H1 (cell line): ENCODE data around the gene TRMT61A. TPM values are rescaled to one million over a fixed set of nuclear protein-coding genes. Genes with fewer than 3 reads are reported as not detected.

Experiments used
- CTCF ChIA-PET: fragments of 300-600 bp; sonication (Branson Sonifier 250); formaldehyde crosslinking; loops from one replicate; lab custom pipeline; 2021; ENCODE audit not compliant: partially characterized antibody; lab: Charles Lee
- POLR2A ChIA-PET: fragments of 300-600 bp; sonication (Branson Sonifier 250); formaldehyde crosslinking; loops from one replicate; lab custom pipeline; 2021; ENCODE audit warnings: inconsistent platforms; ENCODE audit not compliant: partially characterized antibody; lab: Charles Lee
- DNase-seq, 2 experiments: peaks; one replicate each; pipeline versions ENCODE4 v3.0.0 to v3.0.0-alpha.2; 2010 to 2022; ENCODE audit warnings: low spot score in 2 of 2, low read depth in 1 of 2, mixed read lengths in 1 of 2
- FAIRE-seq: peaks from 2 replicates; lab custom pipeline; 2011; peaks lifted over from hg19 to GRCh38; lab: Jason Lieb, UNC
- H2AFZ ChIP-seq: 2 replicates; pipeline ENCODE4 v1.8.1; 2012; ENCODE audit warnings: low read length, inconsistent platforms
- H2AK5ac ChIP-seq: 2 replicates; pipeline ENCODE4 v1.6.1; 2013; ENCODE audit warnings: low read depth, low read length
- H2BK120ac ChIP-seq: replicated peaks from 2 replicates; pipeline ENCODE3; 2013; ENCODE audit warnings: low read depth, low read length, inconsistent platforms
- H2BK12ac ChIP-seq: 2 replicates; pipeline ENCODE4 v1.6.1; 2013; ENCODE audit warnings: low read depth, low read length
- H2BK15ac ChIP-seq: 2 replicates; pipeline ENCODE4 v1.6.1; 2013; ENCODE audit warnings: low read length
- H2BK20ac ChIP-seq: 2 replicates; pipeline ENCODE4 v1.6.1; 2013; ENCODE audit warnings: low read length
- H2BK5ac ChIP-seq: 2 replicates; pipeline ENCODE4 v1.6.1; 2013; ENCODE audit warnings: low read depth, low read length
- H3K14ac ChIP-seq: 2 replicates; pipeline ENCODE4 v1.6.1; 2013; ENCODE audit warnings: inconsistent platforms; ENCODE audit not compliant: insufficient read length
- H3K18ac ChIP-seq: 2 replicates; pipeline ENCODE4 v1.6.1; 2013; ENCODE audit warnings: low read length; ENCODE audit errors: extremely low read depth
- H3K23ac ChIP-seq: 2 replicates; pipeline ENCODE4 v1.6.1; 2013; ENCODE audit warnings: inconsistent platforms; ENCODE audit not compliant: insufficient read length
- H3K23me2 ChIP-seq: 2 replicates; pipeline ENCODE4 v1.6.1; 2013; ENCODE audit warnings: low read depth, low read length
- H3K27ac ChIP-seq: 2 replicates; pipeline ENCODE4 v1.6.1; 2011; ENCODE audit warnings: low read depth, low read length, inconsistent platforms
- H3K27me3 ChIP-seq, 4 experiments: replicated peaks in 1 of 4; 1 replicate in 1 of 4; 2 replicates in 3 of 4; pipeline versions ENCODE4 v1.6.1 to v1.8.1; 2011 to 2013; ENCODE audit warnings: low read length in 3 of 4, mild to moderate bottlenecking in 3 of 4, inconsistent platforms in 2 of 4, mixed read lengths in 2 of 4, moderate library complexity in 1 of 4; ENCODE audit not compliant: control insufficient read depth in 3 of 4, insufficient read depth in 3 of 4; ENCODE audit errors: extremely low read depth in 1 of 4
- H3K36me3 ChIP-seq, 4 experiments: 2 replicates each; pipeline versions ENCODE4 v1.6.1 to v1.8.1; 2011 to 2013; ENCODE audit warnings: mild to moderate bottlenecking in 4 of 4, low read length in 3 of 4, moderate library complexity in 2 of 4, control low read depth in 1 of 4, inconsistent platforms in 1 of 4; ENCODE audit not compliant: insufficient read depth in 4 of 4, control insufficient read depth in 2 of 4
- H3K4ac ChIP-seq: replicated peaks from 2 replicates; pipeline ENCODE3; 2013; ENCODE audit warnings: low read length, low read depth, mixed read lengths, inconsistent platforms; ENCODE audit not compliant: insufficient read length
- H3K4me1 ChIP-seq, 4 experiments: replicated peaks in 1 of 4; 1 replicate in 1 of 4; 2 replicates in 3 of 4; pipeline versions ENCODE4 v1.6.1 to v1.8.1; 2011 to 2013; ENCODE audit warnings: low read length in 3 of 4, inconsistent platforms in 2 of 4, mixed read lengths in 1 of 4; ENCODE audit not compliant: insufficient read depth in 4 of 4, control insufficient read depth in 3 of 4
- H3K4me2 ChIP-seq, 2 experiments: 2 replicates each; pipeline versions ENCODE4 v1.6.1 to v1.8.1; 2011 to 2013; ENCODE audit warnings: low read depth in 2 of 2, low read length in 2 of 2, control low read depth in 1 of 2, inconsistent platforms in 1 of 2, mild to moderate bottlenecking in 1 of 2; ENCODE audit not compliant: insufficient read depth in 1 of 2
- H3K4me3 ChIP-seq, 4 experiments: fragments of 200-600, 300-600 bp in 1 of 4; sonication (generic), shearing (Covaris generic), sonication (Bioruptor Twin) in 1 of 4; 2 replicates each; pipeline versions ENCODE4 v1.5.1 to v1.8.1; 2011 to 2016; ENCODE audit warnings: low read length in 4 of 4, low read depth in 3 of 4, control low read depth in 2 of 4, inconsistent platforms in 2 of 4, mild to moderate bottlenecking in 2 of 4, mixed read lengths in 1 of 4, moderate library complexity in 1 of 4; ENCODE audit not compliant: insufficient read depth in 2 of 4; ENCODE audit errors: extremely low read depth in 1 of 4
- H3K56ac ChIP-seq: replicated peaks from 2 replicates; pipeline ENCODE3; 2013; ENCODE audit warnings: low read depth, mild to moderate bottlenecking, mixed read lengths, low read length, inconsistent platforms; ENCODE audit not compliant: insufficient read length
- H3K79me1 ChIP-seq: 2 replicates; pipeline ENCODE4 v1.6.1; 2013; ENCODE audit warnings: low read depth, low read length, control low read depth
- H3K79me2 ChIP-seq, 2 experiments: 2 replicates each; pipeline versions ENCODE4 v1.6.1 to v1.8.1; 2012 to 2013; ENCODE audit warnings: low read length in 2 of 2, mild to moderate bottlenecking in 2 of 2, inconsistent platforms in 1 of 2; ENCODE audit not compliant: insufficient read depth in 2 of 2, control insufficient read depth in 1 of 2
- H3K9ac ChIP-seq, 4 experiments: replicated peaks in 1 of 4; 1 replicate in 1 of 4; 2 replicates in 3 of 4; pipeline versions ENCODE4 v1.6.1 to v1.8.1; 2011 to 2013; ENCODE audit warnings: low read depth in 3 of 4, low read length in 3 of 4, control low read depth in 2 of 4, mild to moderate bottlenecking in 2 of 4, moderate library complexity in 2 of 4, inconsistent platforms in 1 of 4; ENCODE audit errors: extremely low read depth in 1 of 4
- H3K9me3 ChIP-seq, 2 experiments: 2 replicates each; pipeline versions ENCODE4 v1.6.1 to v1.8.1; 2012 to 2013; ENCODE audit warnings: mild to moderate bottlenecking in 2 of 2, moderate library complexity in 2 of 2, control low read depth in 1 of 2, inconsistent platforms in 1 of 2, low read depth in 1 of 2, low read length in 1 of 2, mixed read lengths in 1 of 2; ENCODE audit not compliant: insufficient read depth in 2 of 2
- H4K20me1 ChIP-seq, 2 experiments: replicated peaks in 1 of 2; 2 replicates each; pipeline versions ENCODE3 to v1.8.1; 2011 to 2013; ENCODE audit warnings: inconsistent platforms in 2 of 2, low read length in 2 of 2, mild to moderate bottlenecking in 1 of 2; ENCODE audit not compliant: insufficient read depth in 2 of 2, control insufficient read depth in 1 of 2
- H4K5ac ChIP-seq: 2 replicates; pipeline ENCODE4 v1.6.1; 2013; ENCODE audit warnings: low read length, low read depth, mixed read lengths, inconsistent platforms; ENCODE audit not compliant: insufficient read length
- H4K8ac ChIP-seq: 2 replicates; pipeline ENCODE4 v1.8.0; 2013; ENCODE audit warnings: mild to moderate bottlenecking, moderate library complexity, low read length, inconsistent platforms; ENCODE audit not compliant: insufficient read depth; ENCODE audit errors: extremely low read depth
- H4K91ac ChIP-seq: replicated peaks from 2 replicates; pipeline ENCODE3; 2013; ENCODE audit warnings: low read length, mixed read lengths, inconsistent platforms; ENCODE audit not compliant: insufficient read length
- CBX8 ChIP-seq: fragments of 300-800, 300-1000 bp; sonication (generic); IDR thresholded peaks from 2 replicates; pipeline ENCODE4 v1.7.1; 2016; ENCODE audit warnings: low read depth, low read length, borderline replicate concordance
- FOSL1 ChIP-seq: IDR thresholded peaks from 2 replicates; pipeline ENCODE4 v1.6.1; 2011; ENCODE audit warnings: mild to moderate bottlenecking, low read depth, low read length, moderate library complexity; ENCODE audit not compliant: insufficient read depth
- GTF2F1 ChIP-seq: IDR thresholded peaks from 2 replicates; pipeline ENCODE4 v1.6.1; 2012; ENCODE audit warnings: low read depth, low read length, improper control_type of control experiment, borderline replicate concordance
- HDAC6 ChIP-seq: IDR thresholded peaks from one replicate; pipeline ENCODE4 v1.7.1; 2012; ENCODE audit warnings: low read depth, mild to moderate bottlenecking, inconsistent platforms, low read length, moderate library complexity
- KDM4A ChIP-seq: IDR thresholded peaks from one replicate; pipeline ENCODE4 v1.7.1; 2012; ENCODE audit warnings: low read depth, mild to moderate bottlenecking, moderate library complexity, low read length, inconsistent platforms; ENCODE audit not compliant: severe bottlenecking
- KDM5A ChIP-seq: fragments of 200-600 bp; IDR thresholded peaks from 2 replicates; pipeline ENCODE4 v1.7.1; 2012; ENCODE audit warnings: mild to moderate bottlenecking, low read length, inconsistent platforms, mixed read lengths
- SAP30 ChIP-seq: fragments of 300-600 bp; sonication (generic); IDR thresholded peaks from 2 replicates; pipeline ENCODE4 v1.7.1; 2012; ENCODE audit warnings: low read length, moderate library complexity, mild to moderate bottlenecking, inconsistent platforms; ENCODE audit not compliant: insufficient read depth, insufficient replicate concordance
- SIN3A ChIP-seq, 2 experiments: IDR thresholded peaks in 1 of 2; conservative IDR thresholded peaks in 1 of 2; 2 replicates each; pipeline ENCODE4 v1.6.1; 2011 to 2012; ENCODE audit warnings: low read length in 2 of 2, improper control_type of control experiment in 1 of 2, low read depth in 1 of 2, mild to moderate bottlenecking in 1 of 2
- ZNF274 ChIP-seq: IDR thresholded peaks from 2 replicates; pipeline ENCODE4 v1.7.0; 2012; ENCODE audit warnings: low read length, borderline replicate concordance; ENCODE audit errors: extremely low read depth
- WGBS, 2 experiments: shearing (Covaris generic) in 1 of 2; methylation state at CpG; one replicate each; pipeline versions ENCODE4 v1.1.6 to v1.1.7; 2013 to 2015; ENCODE audit warnings: low lambda C conversion rate in 2 of 2, mixed read lengths in 2 of 2, inconsistent platforms in 1 of 2, low coverage in 1 of 2, missing lambda C conversion rate in 1 of 2; ENCODE audit not compliant: insufficient replicate concordance in 2 of 2, insufficient coverage in 1 of 2, insufficient read length in 1 of 2; ENCODE audit errors: extremely low coverage in 1 of 2, missing lambda C conversion rate in 1 of 2; 5-methylcytosine and 5-hydroxymethylcytosine counted together
- polyA plus RNA-seq, 7 experiments: library from polyadenylated mRNA; depleted of rRNA in 3 of 7; stranded (reverse) in 5 of 7; unstranded in 2 of 7; fragments of >200 nt in 5 of 7; fragments of 200-250 nt in 2 of 7; gene quantifications; 1 replicate in 5 of 7; 2 replicates in 1 of 7; 4 replicates in 1 of 7; pipeline versions ENCODE4 v1.2.1 to v1.2.3, GENCODE V29; 2011 to 2013; ENCODE audit warnings: missing spikeins in 2 of 7, mixed read lengths in 2 of 7
- total RNA-seq: library from RNA; stranded (reverse); fragmentation: NEBNext Ultra II Directional; extraction: Animal tissue kit (Norgen Biotek cat#: 25700); gene quantifications from 2 replicates; pipeline ENCODE4 v1.2.1, GENCODE V29; 2021

Gene TRMT61A
- total and polyA plus RNA-seq, 2 of the 8 experiments (the other 6 are each of a cell fraction or from before 2014, with no cell fraction given), result 15.8 to 19.0 TPM

- Histone ChIP-seq H2AFZ (no peak overlapping the region), H3K79me1 (peaks cover 24% of the 10 kb centered on the region), H3K9me3 (no peaks in the 10 kb centered on the region), H2BK20ac (no peak overlapping the region), H3K36me3 (peaks cover 0 to 17% (median 1%) of the 10 kb centered on the region in 4 experiments; a peak in 3 of 8 replicates), H3K18ac (no peak overlapping the region), H2BK12ac (no peak overlapping the region), H3K14ac (no peak overlapping the region), H3K56ac (no peak overlapping the region), H3K79me2 (peaks cover 5 to 20% of the 10 kb centered on the region in 2 experiments; a peak in 3 of 4 replicates), H2AK5ac (no peak overlapping the region), H3K23me2 (peaks cover 8% of the 10 kb centered on the region; the same call in 1 of the 2 replicates), H2BK120ac (no peak overlapping the region), H4K91ac (no peak overlapping the region), H3K4me3 (no peak overlapping the region), H4K5ac (no peak overlapping the region), H4K20me1 (peaks cover 13 to 44% of the 10 kb centered on the region in 2 experiments), H3K27me3 (no peaks in the 10 kb centered on the region; a peak in 1 of 7 replicates), H3K4me1 (peaks cover 0 to 12% (median 10%) of the 10 kb centered on the region in 4 experiments; a peak in 6 of 7 replicates), H2BK15ac (no peak overlapping the region), H2BK5ac (no peak overlapping the region), H4K8ac (no peak overlapping the region), H3K4me2 (no peak overlapping the region), H3K9ac (no peak overlapping the region), H3K4ac (no peak overlapping the region), H3K27ac (no peak overlapping the region), H3K23ac (no peak overlapping the region)
- POLR2A ChIA-PET, result interaction anchor here (0.7 to 29.8 kb wide), 6 partner anchors 8 to 30 kb away, joined by 3 to 844 read pairs (median 6); partner anchors contain the start of genes BAG5, CKB and COA8
- FAIRE-seq, result no peak
- CTCF ChIA-PET, result interaction anchor here (12.5 to 28.8 kb wide), 2 partner anchors 14 to 23 kb away, joined by 230 to 921 read pairs; partner anchors contain the start of gene CKB
- DNase-seq, result no peak
- WGBS, 2 experiments, result 92% methylated on average over 20 of the region's 32 CpGs; no CpG with 5 or more reads in 1 of the 2 experiments
- no peak for TF ChIP-seq ZNF274
- TF ChIP-seq KDM4A, result no peak
- no peak for TF ChIP-seq CBX8
- TF ChIP-seq SIN3A (conservative IDR thresholded peaks at IDR 0.05 in 1 of 2, IDR thresholded peaks at IDR 0.05 in 1 of 2; ENCODE audit: low read depth in 1 of 2, low read length in 2 of 2), result no peak
- no peak for TF ChIP-seq GTF2F1
- TF ChIP-seq KDM5A, result no peak
- no peak for TF ChIP-seq SAP30
- no peak for TF ChIP-seq FOSL1
- TF ChIP-seq HDAC6, result no peak
These were observed 3.5 kb downstream of the TRMT61A start for GRCh38 chr14:103532216-103533136.
